Gastrocnemius medialis (tissue), 4 donors: ENCODE measurements around the gene PPARGC1A. TPM values are rescaled to one million over a fixed set of nuclear protein-coding genes. Genes with fewer than 3 reads are reported as not detected.

Experiments
- ATAC-seq, 2 donors: fragments of 150-250 bp; one replicate each; pipeline ENCODE4 v1.9.1; 2016
- DNase-seq, 2 donors: peaks; one replicate each; pipeline ENCODE4 v3.0.0-alpha.2; 2019
- H3K27ac ChIP-seq, 4 donors: fragments of 200-600 bp; sonication (generic); 1 replicate in 1 of 4; 2 replicates in 3 of 4; pipeline ENCODE4 v1.5.1; 2016 to 2018; ENCODE audit warnings: mild to moderate bottlenecking in 2 of 4, moderate library complexity in 1 of 4
- H3K27me3 ChIP-seq, 3 donors: fragments of 200-600 bp; sonication (generic) in 2 of 3; 1 replicate in 1 of 3; 2 replicates in 2 of 3; pipeline versions ENCODE4 v1.5.1 to v1.6.0; 2016 to 2019; ENCODE audit warnings: mild to moderate bottlenecking in 1 of 3, moderate library complexity in 1 of 3
- H3K36me3 ChIP-seq, 2 donors: fragments of 200-600 bp; sonication (generic) in 1 of 2; one replicate each; pipeline ENCODE4 v1.5.1; 2017 to 2018
- H3K4me1 ChIP-seq, 2 donors: fragments of 200-600 bp; sonication (generic) in 1 of 2; one replicate each; pipeline ENCODE4 v1.5.1; 2016 to 2017; ENCODE audit warnings: mild to moderate bottlenecking in 2 of 2
- H3K4me3 ChIP-seq, 4 donors: fragments of 200-600 bp; sonication (generic) in 3 of 4; 1 replicate in 1 of 4; 2 replicates in 3 of 4; pipeline ENCODE4 v1.5.1; 2016 to 2019; ENCODE audit warnings: mild to moderate bottlenecking in 2 of 4
- H3K9me3 ChIP-seq, 3 donors: fragments of 200-600 bp; sonication (generic) in 2 of 3; 1 replicate in 1 of 3; 2 replicates in 2 of 3; pipeline ENCODE4 v1.5.1; 2016 to 2019
- CTCF ChIP-seq, 5 experiments: fragments of 450-650 bp in 3 of 5; fragments of 200-600 bp in 2 of 5; sonication (generic) in 2 of 5; IDR thresholded peaks in 4 of 5; conservative IDR thresholded peaks in 1 of 5; 1 replicate in 4 of 5; 2 replicates in 1 of 5; pipeline ENCODE4 v1.5.1; 2016 to 2019; ENCODE audit warnings: antibody characterized with exemption in 5 of 5, mild to moderate bottlenecking in 3 of 5, moderate library complexity in 3 of 5
- POLR2A ChIP-seq, 2 donors: fragments of 450-650 bp; IDR thresholded peaks; one replicate each; pipeline ENCODE4 v1.6.1; 2017; ENCODE audit warnings: antibody characterized with exemption in 2 of 2, mild to moderate bottlenecking in 2 of 2, moderate library complexity in 2 of 2
- in situ Hi-C, 4 donors: fragments of 200-750 bp; cut with MboI; loops; one replicate each; pipeline versions ENCODE4 v1.15.0 to v1.8.0; 2017; ENCODE audit warnings: low sequenced_read_pairs in 4 of 4
- intact Hi-C: fragments of 100-400 bp; cut with DNase I; formaldehyde crosslinking; loops from one replicate; pipeline ENCODE4 v1.15.1; 2023; ENCODE audit warnings: low total_unique reads
- total RNA-seq, 4 donors: library from RNA; depleted of rRNA; stranded (reverse); fragments of >200 nt; gene quantifications; one replicate each; pipeline versions ENCODE4 v1.1.0 to v1.2.3, GENCODE V29; 2016

Gene PPARGC1A
- total RNA-seq, 4 donors from 2014 or later, result 30.6 to 68.9 (median 52.3) TPM

GRCh38 chr4:23763559-23763958, 126.3 kb downstream of the PPARGC1A start:
- TF ChIP-seq POLR2A (IDR thresholded peaks at IDR 0.05) (no peak), CTCF (IDR thresholded peaks at IDR 0.05 in 4 of 5, conservative IDR thresholded peaks at IDR 0.05 in 1 of 5) (no peak)
- no peaks in the 10 kb centered on the region for H3K4me1 ChIP-seq
- H3K4me3 ChIP-seq, result no peak overlapping the region
- no peak overlapping the region for H3K27ac ChIP-seq
- DNase-seq, result no peak
- in situ Hi-C loops (no loop called here), intact Hi-C loops (no loop called here)
- H3K9me3 ChIP-seq, result no peaks in the 10 kb centered on the region
- H3K27me3 ChIP-seq, result no peaks in the 10 kb centered on the region
- no peaks in the 10 kb centered on the region for H3K36me3 ChIP-seq
- ATAC-seq, result no peak

- H3K27me3 ChIP-seq, result no peaks in the 10 kb centered on the region
- in situ Hi-C loops, result no loop called here
- DNase-seq (no peak), ATAC-seq (no peak)
- no peaks in the 10 kb centered on the region for H3K36me3 ChIP-seq
- TF ChIP-seq CTCF (IDR thresholded peaks at IDR 0.05 in 4 of 5, conservative IDR thresholded peaks at IDR 0.05 in 1 of 5) (no peak), POLR2A (IDR thresholded peaks at IDR 0.05) (no peak)
- H3K4me1 ChIP-seq, result no peaks in the 10 kb centered on the region
- H3K27ac ChIP-seq, result no peak overlapping the region
- H3K4me3 ChIP-seq, result no peak overlapping the region
- H3K9me3 ChIP-seq, result no peaks in the 10 kb centered on the region
- intact Hi-C loops, result no loop called here
These were observed 127.3 kb downstream of the PPARGC1A start for GRCh38 chr4:23762551-23762950.

DNA sequence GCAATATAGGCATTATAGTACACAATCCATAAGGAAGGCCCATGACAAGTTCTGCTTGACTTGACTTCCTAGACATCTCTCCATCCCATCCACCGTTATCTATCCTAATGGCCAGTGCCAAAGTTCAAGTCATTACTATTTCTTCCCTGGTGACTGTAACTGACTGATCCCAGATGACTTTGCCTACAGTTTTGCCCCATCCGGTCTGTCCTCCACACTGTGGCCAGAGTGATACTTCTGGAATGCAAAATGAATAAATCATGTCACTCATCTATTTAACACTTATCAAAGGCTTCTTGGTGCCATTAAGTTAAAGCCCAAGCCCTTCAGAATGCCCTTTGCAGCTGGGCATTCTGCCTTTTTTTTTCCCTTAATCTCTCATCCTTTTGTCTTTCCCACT, 130.8 kb downstream of the PPARGC1A start:
- Histone ChIP-seq H3K27me3 (no peaks in the 10 kb centered on the region), H3K4me3 (no peak overlapping the region), H3K27ac (no peak overlapping the region), H3K4me1 (no peaks in the 10 kb centered on the region), H3K36me3 (no peaks in the 10 kb centered on the region), H3K9me3 (no peaks in the 10 kb centered on the region)
- no peak for TF ChIP-seq POLR2A (IDR thresholded peaks at IDR 0.05)
- no peak for TF ChIP-seq CTCF (IDR thresholded peaks at IDR 0.05 in 4 of 5, conservative IDR thresholded peaks at IDR 0.05 in 1 of 5)
- no peak for ATAC-seq
- intact Hi-C loops (loop anchor here (5.0 kb wide), 1 partner anchor 198 kb away; no protein-coding TSS in a partner anchor), in situ Hi-C loops (no loop called here)
- DNase-seq, result no peak

GRCh38 chr4:23754688-23755087, 135.2 kb downstream of the PPARGC1A start:
- Histone ChIP-seq H3K36me3 (no peaks in the 10 kb centered on the region), H3K9me3 (no peaks in the 10 kb centered on the region), H3K4me3 (no peak overlapping the region), H3K27ac (no peak overlapping the region), H3K27me3 (no peaks in the 10 kb centered on the region), H3K4me1 (peaks cover 3 to 4% of the 10 kb centered on the region in 2 donors)
- TF ChIP-seq CTCF (IDR thresholded peaks at IDR 0.05 in 4 of 5, conservative IDR thresholded peaks at IDR 0.05 in 1 of 5) (no peak), POLR2A (IDR thresholded peaks at IDR 0.05) (no peak)
- intact Hi-C loops (loop anchor here (5.0 kb wide), 1 partner anchor 203 kb away; no protein-coding TSS in a partner anchor), in situ Hi-C loops (no loop called here)
- DNase-seq (no peak), ATAC-seq (no peak)

DNA sequence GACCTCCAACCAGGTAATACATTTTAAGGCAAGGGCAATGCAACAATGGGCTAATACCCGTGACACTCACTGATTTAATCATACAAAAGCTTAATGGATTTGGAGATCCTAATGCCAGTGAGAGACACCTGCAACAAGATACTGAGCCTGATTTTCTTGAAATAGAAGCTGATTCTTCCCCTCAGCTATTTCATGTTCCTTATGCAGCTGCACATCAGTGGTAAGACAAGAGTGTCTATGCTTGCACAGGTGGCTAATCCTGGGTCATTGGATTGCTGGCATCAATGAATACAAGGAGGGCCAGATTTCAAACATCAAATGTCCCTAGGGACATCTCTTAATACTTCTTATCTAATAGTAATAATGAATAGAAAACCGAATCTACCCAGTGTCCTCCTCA, 139.7 kb downstream of the PPARGC1A start:
- H3K9me3 ChIP-seq, result no peaks in the 10 kb centered on the region
- no peaks in the 10 kb centered on the region for H3K36me3 ChIP-seq
- H3K4me1 ChIP-seq, result peaks cover 3 to 15% of the 10 kb centered on the region in 2 donors
- DNase-seq (no peak), ATAC-seq (peak in 1 of 2 donors; percentile 71)
- no peak overlapping the region for H3K4me3 ChIP-seq
- H3K27ac ChIP-seq, result peak overlapping the region in 3 of 4 donors; percentile 41 to 58 (median 57)
- in situ Hi-C loops, result no loop called here
- TF ChIP-seq POLR2A (IDR thresholded peaks at IDR 0.05) (no peak), CTCF (IDR thresholded peaks at IDR 0.05 in 4 of 5, conservative IDR thresholded peaks at IDR 0.05 in 1 of 5) (no peak)
- intact Hi-C loops, result no loop called here
- no peaks in the 10 kb centered on the region for H3K27me3 ChIP-seq
